ENCODE measurements around the gene S100A16.
A peak's percentile ranks its signal among the peaks of the same experiment; 100 is the strongest.

The S100A16 gene

GRCh38 chr1:153602749-153603148 is 10.2 kb downstream of the S100A16 start:
- ATAC-seq (ENCODE audit: low read depth) (no peak), DNase-seq (ENCODE audit: low spot score) (no peak)
- TF ChIP-seq, protein P1, sequence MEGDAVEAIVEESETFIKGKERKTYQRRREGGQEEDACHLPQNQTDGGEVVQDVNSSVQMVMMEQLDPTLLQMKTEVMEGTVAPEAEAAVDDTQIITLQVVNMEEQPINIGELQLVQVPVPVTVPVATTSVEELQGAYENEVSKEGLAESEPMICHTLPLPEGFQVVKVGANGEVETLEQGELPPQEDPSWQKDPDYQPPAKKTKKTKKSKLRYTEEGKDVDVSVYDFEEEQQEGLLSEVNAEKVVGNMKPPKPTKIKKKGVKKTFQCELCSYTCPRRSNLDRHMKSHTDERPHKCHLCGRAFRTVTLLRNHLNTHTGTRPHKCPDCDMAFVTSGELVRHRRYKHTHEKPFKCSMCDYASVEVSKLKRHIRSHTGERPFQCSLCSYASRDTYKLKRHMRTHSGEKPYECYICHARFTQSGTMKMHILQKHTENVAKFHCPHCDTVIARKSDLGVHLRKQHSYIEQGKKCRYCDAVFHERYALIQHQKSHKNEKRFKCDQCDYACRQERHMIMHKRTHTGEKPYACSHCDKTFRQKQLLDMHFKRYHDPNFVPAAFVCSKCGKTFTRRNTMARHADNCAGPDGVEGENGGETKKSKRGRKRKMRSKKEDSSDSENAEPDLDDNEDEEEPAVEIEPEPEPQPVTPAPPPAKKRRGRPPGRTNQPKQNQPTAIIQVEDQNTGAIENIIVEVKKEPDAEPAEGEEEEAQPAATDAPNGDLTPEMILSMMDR (IDR thresholded peaks at IDR 0.05; ENCODE audit: poor library complexity, severe bottlenecking) = no peak
- Histone ChIP-seq H3K27ac (ENCODE audit: poor library complexity, severe bottlenecking) (no peak overlapping the region), H3K27me3 (ENCODE audit: insufficient read depth, poor library complexity, severe bottlenecking) (no peaks in the 10 kb centered on the region), H3K4me1 (ENCODE audit: insufficient read depth, poor library complexity, severe bottlenecking) (peaks cover under 1% of the 10 kb centered on the region), H3K4me3 (ENCODE audit: severe bottlenecking) (no peak overlapping the region), H3K36me3 (ENCODE audit: low read depth) (peaks cover 61% of the 10 kb centered on the region), H3K9me3 (ENCODE audit: severe bottlenecking) (no peaks in the 10 kb centered on the region)

DNA sequence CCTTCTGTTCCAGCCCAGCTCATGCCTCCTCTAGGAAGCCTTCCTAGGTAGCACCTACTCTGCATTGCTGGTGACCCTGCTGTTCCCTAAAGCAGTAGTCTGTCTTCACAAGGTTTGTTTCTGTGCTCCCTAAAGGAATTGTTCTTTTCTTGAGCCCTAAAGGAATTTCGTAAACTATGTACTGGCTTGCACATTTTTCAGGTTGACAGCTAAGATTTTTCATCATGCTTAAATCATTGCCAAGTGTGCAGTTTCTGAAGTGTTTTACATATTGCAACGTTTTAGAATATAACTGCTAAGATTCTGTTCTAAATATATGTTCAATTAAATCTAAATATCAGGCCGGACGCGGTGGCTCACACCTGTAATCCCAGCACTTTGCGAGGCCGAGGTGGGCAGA is 13.1 kb downstream of the S100A16 start:
- Histone ChIP-seq H3K36me3 (ENCODE audit: low read depth) (peaks cover 34% of the 10 kb centered on the region), H3K4me3 (ENCODE audit: severe bottlenecking) (no peak overlapping the region), H3K27me3 (ENCODE audit: insufficient read depth, poor library complexity, severe bottlenecking) (no peaks in the 10 kb centered on the region), H3K27ac (ENCODE audit: poor library complexity, severe bottlenecking) (no peak overlapping the region), H3K9me3 (ENCODE audit: severe bottlenecking) (no peaks in the 10 kb centered on the region), H3K4me1 (ENCODE audit: insufficient read depth, poor library complexity, severe bottlenecking) (no peaks in the 10 kb centered on the region)
- ATAC-seq (ENCODE audit: low read depth) (no peak), DNase-seq (ENCODE audit: low spot score) (no peak)
- TF ChIP-seq, protein P1 (IDR thresholded peaks at IDR 0.05; ENCODE audit: poor library complexity, severe bottlenecking) = no peak

GRCh38 chr1:153598309-153599172 is 14.4 kb downstream of the S100A16 start:
- H3K4me3 ChIP-seq (ENCODE audit: severe bottlenecking) = no peak overlapping the region
- no peaks in the 10 kb centered on the region for H3K4me1 ChIP-seq (ENCODE audit: insufficient read depth, poor library complexity, severe bottlenecking)
- H3K36me3 ChIP-seq (ENCODE audit: low read depth) = peaks cover 24% of the 10 kb centered on the region
- ATAC-seq (ENCODE audit: low read depth) (peak; percentile 50), DNase-seq (ENCODE audit: low spot score) (no peak)
- H3K27me3 ChIP-seq (ENCODE audit: insufficient read depth, poor library complexity, severe bottlenecking) = no peaks in the 10 kb centered on the region
- H3K9me3 ChIP-seq (ENCODE audit: severe bottlenecking) = no peaks in the 10 kb centered on the region
- H3K27ac ChIP-seq (ENCODE audit: poor library complexity, severe bottlenecking) = no peak overlapping the region
- TF ChIP-seq, protein P1 (IDR thresholded peaks at IDR 0.05; ENCODE audit: poor library complexity, severe bottlenecking) = no peak

DNA sequence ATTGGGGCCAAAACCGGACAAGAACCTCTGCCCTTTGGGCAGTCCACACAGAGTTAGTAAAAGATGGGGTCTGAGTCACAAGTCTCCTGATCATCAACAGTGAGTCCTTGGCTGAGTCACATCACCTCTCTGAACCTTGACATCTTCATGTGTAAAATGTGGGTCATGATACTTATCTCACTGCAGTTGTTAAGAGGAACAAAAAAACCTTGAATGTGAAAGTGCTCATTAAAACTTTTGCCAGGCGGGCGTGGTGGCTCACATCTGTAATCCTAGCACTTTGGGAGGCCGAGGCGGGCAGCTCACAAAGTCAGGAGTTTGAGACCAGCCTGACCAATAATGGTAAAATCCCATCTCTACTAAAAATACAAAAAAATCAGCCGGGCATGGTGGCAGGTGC is 15.7 kb downstream of the S100A16 start:
- Histone ChIP-seq H3K27ac (ENCODE audit: poor library complexity, severe bottlenecking) (no peak overlapping the region), H3K4me3 (ENCODE audit: severe bottlenecking) (no peak overlapping the region), H3K27me3 (ENCODE audit: insufficient read depth, poor library complexity, severe bottlenecking) (no peaks in the 10 kb centered on the region), H3K9me3 (ENCODE audit: severe bottlenecking) (no peaks in the 10 kb centered on the region), H3K4me1 (ENCODE audit: insufficient read depth, poor library complexity, severe bottlenecking) (no peaks in the 10 kb centered on the region), H3K36me3 (ENCODE audit: low read depth) (peaks cover 15% of the 10 kb centered on the region)
- DNase-seq (ENCODE audit: low spot score) (no peak), ATAC-seq (ENCODE audit: low read depth) (peak; percentile 57)
- TF ChIP-seq, protein P1 (IDR thresholded peaks at IDR 0.05; ENCODE audit: poor library complexity, severe bottlenecking) = no peak

DNA sequence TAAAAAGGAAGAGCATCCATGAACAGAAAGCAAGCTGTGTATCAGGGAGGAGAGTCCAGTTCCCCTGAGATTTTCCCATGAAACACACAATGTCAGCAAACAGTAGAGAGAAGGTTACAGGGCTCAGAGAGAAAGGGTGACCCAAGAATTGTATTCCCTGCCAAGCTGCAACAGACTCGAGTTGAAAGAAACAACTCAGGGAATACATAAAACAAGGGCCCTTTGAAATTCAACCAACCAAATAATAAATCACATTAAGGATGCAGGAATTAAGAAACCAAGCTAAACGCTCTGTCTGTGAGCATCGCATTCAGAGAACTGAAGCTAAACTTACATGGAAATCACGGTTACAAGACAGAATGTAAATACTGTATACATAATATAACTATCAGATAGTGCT is 20.2 kb downstream of the S100A16 start:
- ATAC-seq (ENCODE audit: low read depth) = no peak
- no peak for DNase-seq (ENCODE audit: low spot score)
- TF ChIP-seq, protein P1 (IDR thresholded peaks at IDR 0.05; ENCODE audit: poor library complexity, severe bottlenecking) = no peak
- no peak overlapping the region for H3K27ac ChIP-seq (ENCODE audit: poor library complexity, severe bottlenecking)
- H3K4me1 ChIP-seq (ENCODE audit: insufficient read depth, poor library complexity, severe bottlenecking) = no peaks in the 10 kb centered on the region
- H3K36me3 ChIP-seq (ENCODE audit: low read depth) = no peaks in the 10 kb centered on the region
- no peak overlapping the region for H3K4me3 ChIP-seq (ENCODE audit: severe bottlenecking)
- H3K9me3 ChIP-seq (ENCODE audit: severe bottlenecking) = no peaks in the 10 kb centered on the region
- no peaks in the 10 kb centered on the region for H3K27me3 ChIP-seq (ENCODE audit: insufficient read depth, poor library complexity, severe bottlenecking)
